ENCODE data around the gene TPI1.
A peak's percentile ranks its signal among the peaks of the same experiment; 100 is the strongest.
"Not testable (repeated sequence)": the region's sequence is repeated elsewhere in the genome, so short reads cannot be mapped to it uniquely, and the experiment has no call there.

The TPI1 gene

GRCh38 chr12:6894321-6894720 lies 27.0 kb downstream of the TPI1 start:
- peak; percentile 34 to 70 (median 60) for DNase-seq

GRCh38 chr12:6896846-6897435 lies 29.6 kb downstream of the TPI1 start:
- DNase-seq = no peak

GRCh38 chr12:6899427-6899826 lies 32.1 kb downstream of the TPI1 start:
- peak in 1 of 4 experiments; percentile 36 for DNase-seq

- DNase-seq = peak; percentile 81 to 88 (median 88)
Measured at GRCh38 chr12:6899837-6900519, 32.6 kb downstream of the TPI1 start.

DNA sequence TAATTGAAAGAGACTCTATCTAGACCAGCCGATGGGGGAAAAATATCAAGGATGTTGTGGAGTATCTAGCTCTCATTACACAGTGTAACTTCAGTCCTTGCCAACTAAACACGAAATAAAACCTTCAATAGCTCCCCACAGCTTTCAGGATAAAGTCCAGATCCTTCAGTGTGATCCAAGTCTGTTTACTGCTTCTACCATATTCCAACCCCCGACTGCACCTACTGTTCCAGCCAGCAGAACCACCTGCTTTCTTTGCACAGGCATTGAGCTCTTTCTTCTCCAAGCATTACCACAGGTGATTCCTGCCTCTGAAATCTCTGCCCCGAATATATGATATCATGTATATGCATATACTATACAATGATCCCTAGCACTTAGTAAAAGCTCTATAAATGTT lies 35.1 kb downstream of the TPI1 start:
- no peak for DNase-seq

DNA sequence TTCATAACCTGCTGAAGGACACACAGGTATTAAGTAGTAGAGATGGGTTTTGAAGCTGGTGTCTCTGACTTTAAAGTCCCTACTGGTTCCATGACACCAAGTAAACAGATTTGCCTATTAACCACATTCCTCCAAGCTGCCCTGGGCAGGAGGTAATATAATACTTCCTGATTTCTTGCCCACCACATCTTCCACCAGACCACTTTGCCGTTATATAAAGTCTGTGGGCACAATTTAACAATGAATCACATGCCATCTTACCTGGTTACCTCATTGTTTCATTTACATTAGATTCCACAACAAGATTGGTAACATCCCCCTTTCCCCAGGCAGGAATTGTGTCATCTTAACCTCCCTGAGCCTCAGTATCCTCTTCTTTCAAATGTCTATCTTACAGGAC lies 36.4 kb downstream of the TPI1 start:
- no peak for DNase-seq

DNA sequence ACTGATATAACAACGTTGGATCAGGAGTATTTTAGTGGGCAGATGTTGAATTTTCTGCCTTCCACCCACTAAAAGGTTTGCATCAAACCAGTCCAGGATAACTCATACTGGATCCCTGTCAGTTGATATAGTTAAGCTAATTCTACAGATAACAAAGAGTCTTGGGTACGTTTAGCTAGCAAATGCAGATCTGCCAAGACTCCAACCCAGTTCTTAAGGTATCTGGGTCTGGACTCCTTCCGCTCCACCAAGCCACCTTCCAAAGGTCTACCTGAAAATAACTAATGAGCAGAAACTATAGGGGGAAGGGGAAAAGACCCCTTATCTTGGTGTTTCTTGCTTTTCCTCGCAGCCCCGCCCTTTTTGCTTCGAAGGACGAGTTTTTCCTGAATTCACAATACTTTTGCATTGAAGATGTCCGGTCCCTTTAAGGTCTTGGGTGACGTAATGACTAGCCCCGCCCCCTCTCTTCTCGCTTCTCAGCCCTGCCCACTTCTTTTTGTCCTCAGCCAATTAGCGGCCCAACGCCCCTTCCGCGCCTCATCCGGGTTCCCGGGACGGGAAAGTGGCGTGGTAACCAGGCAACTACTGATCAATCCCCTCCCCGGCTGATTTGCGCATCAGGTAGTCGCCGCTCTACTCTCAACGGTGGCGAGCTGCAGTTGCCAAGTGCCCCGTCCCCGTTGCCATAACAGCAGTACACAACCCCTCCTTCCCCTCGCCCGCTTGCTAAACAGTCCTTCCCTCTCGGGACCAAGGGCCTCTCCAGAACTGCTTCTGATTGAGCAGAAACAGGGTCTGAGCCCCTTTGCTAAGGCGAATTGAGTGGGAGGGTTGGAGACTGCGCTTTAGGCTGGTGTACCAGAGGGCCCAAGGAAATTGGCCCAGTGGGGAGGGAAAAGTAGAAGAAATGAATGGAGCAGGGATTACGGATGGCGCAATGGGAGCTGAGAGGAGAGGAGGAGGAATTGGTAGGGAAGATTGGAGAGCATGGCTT lies 37.2 kb downstream of the TPI1 start, which contains the start of gene LRRC23:
TSS of gene LRRC23 (plus strand) at position 543 of the 997 bp plus-strand sequence. CDS start 812 bp downstream, outside the sequence.
- DNase-seq = peak; percentile 95 to 98 (median 96)

GRCh38 chr12:6905414-6906040 lies 38.2 kb downstream of the TPI1 start:
- no peak for DNase-seq

GRCh38 chr12:6908141-6908540 lies 40.8 kb downstream of the TPI1 start:
- DNase-seq = not testable (repeated sequence)

- no peak for DNase-seq
Measured at GRCh38 chr12:6909421-6910145, 42.3 kb downstream of the TPI1 start.

- no peak for DNase-seq
Measured at GRCh38 chr12:6912164-6912935, 45.0 kb downstream of the TPI1 start.

GRCh38 chr12:6914246-6914946 lies 47.1 kb downstream of the TPI1 start, which contains the start of gene ENO2:
Gene ENO2 (plus strand): TSS chr12:6914580. CDS start chr12:6915833, 1,253 bp downstream.
- peak; percentile 38 to 81 (median 65) for DNase-seq

DNA sequence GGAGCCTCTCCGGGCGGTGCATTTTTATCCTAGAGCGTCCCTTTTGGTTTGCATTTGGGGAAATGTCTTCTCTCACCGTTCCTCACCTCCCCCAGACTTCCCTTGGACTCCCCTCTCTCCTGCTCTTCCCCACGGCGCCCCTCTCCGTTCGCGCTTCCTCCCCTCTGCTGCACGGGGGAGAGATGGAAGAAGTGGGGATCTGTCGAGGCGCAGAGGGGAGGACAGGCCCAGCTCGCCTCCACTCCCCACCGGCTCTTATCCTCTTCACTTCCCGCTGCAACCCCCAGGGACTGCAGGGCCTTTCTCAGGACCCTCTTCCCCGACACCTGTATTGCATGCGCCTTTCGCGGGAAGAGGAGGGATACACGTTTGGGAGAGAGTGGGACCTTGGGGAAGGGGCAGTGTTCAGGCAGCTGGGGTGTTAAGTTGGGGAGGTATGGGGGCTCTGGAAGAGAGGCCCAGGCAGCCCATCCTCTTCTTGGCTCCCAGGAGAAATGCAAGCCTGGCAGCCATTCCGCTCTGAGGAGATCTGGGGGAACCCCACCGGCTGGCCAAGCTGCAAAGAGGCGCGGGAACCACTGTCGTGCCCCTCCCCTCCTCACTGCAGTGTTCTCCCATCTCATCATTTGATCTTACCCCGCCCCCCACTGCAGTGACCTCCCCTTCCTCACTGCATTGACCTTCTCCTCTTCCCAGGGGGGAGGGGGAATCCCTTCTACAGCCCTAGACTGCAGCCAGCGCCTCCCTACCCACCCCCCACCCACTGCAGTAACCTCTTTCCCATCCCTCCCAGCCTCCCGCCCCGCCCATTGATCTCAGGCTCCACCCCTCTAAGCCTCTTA lies 47.8 kb downstream of the TPI1 start:
- no peak for DNase-seq

- DNase-seq = no peak
Measured at GRCh38 chr12:6915789-6916285, 48.5 kb downstream of the TPI1 start.

GRCh38 chr12:6916426-6917200 lies 49.3 kb downstream of the TPI1 start:
- DNase-seq = no peak

DNA sequence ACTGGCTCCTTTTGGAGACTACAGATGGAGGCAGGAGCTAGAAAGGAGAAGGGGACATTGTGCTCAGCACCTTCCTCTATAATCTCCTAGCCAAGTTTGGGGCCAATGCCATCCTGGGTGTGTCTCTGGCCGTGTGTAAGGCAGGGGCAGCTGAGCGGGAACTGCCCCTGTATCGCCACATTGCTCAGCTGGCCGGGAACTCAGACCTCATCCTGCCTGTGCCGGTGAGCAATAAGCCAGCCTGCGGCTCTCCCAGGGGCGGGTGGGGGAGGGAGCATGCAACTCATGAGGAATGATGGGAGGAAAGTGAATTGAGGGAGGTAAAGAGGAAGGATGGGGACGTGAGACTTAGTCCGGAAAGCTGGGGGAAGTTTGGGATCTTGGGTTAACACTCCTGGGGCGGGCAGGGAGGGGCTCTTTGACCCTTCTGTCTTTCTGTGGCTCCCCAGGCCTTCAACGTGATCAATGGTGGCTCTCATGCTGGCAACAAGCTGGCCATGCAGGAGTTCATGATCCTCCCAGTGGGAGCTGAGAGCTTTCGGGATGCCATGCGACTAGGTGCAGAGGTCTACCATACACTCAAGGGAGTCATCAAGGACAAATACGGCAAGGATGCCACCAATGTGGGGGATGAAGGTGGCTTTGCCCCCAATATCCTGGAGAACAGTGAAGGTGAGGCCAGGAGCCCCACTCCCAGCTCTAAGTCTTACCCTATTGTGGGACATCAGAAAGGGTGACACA lies 50.3 kb downstream of the TPI1 start:
- DNase-seq = no peak

DNA sequence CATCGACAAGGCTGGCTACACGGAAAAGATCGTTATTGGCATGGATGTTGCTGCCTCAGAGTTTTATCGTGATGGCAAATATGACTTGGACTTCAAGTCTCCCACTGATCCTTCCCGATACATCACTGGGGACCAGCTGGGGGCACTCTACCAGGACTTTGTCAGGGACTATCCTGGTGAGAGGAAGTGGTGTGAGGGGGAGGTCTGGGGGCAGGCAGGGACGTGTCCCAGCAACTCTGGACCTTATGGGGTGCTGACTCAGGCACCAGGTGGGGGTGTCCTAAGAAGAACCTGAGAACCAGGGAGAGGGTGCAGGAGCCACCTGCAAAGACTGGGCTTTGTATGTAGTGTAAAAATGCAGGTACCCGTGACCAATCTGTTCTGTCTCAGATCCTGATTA lies 52.3 kb downstream of the TPI1 start:
- DNase-seq = peak in 1 of 4 experiments; percentile 37
